GM06990 (cell line): ENCODE results near the gene NEK11.

Source experiments
- DNase-seq: peaks from one replicate; pipeline ENCODE4 v3.0.0-alpha.2; 2011; ENCODE audit not compliant: insufficient read length; ENCODE audit errors: extremely low read depth
- H3K27me3 ChIP-seq: replicated peaks from 2 replicates; pipeline ENCODE4 v1.6.0; 2011; ENCODE audit warnings: low read length; ENCODE audit not compliant: control insufficient read depth, insufficient read depth
- H3K36me3 ChIP-seq: 2 replicates; pipeline ENCODE4 v1.5.1; 2011; ENCODE audit warnings: low read length; ENCODE audit not compliant: control insufficient read depth, insufficient read depth
- H3K4me3 ChIP-seq: replicated peaks from 2 replicates; pipeline ENCODE4 v1.5.1; 2011; ENCODE audit warnings: low read depth, mild to moderate bottlenecking, control low read depth, low read length
- TF ChIP-seq, protein P1 (sequence below): IDR thresholded peaks from 2 replicates; pipeline ENCODE4 v1.5.1; 2011; ENCODE audit warnings: low read length, control low read depth, mild to moderate bottlenecking, inconsistent platforms; ENCODE audit not compliant: insufficient read depth, poor library complexity, severe bottlenecking

Gene NEK11

GRCh38 chr3:131193641-131194238 is 167.1 kb downstream of the NEK11 start:
- H3K4me3 ChIP-seq = no peak overlapping the region
- no peaks in the 10 kb centered on the region for H3K36me3 ChIP-seq
- DNase-seq = no peak
- H3K27me3 ChIP-seq = no peaks in the 10 kb centered on the region
- TF ChIP-seq, protein P1, sequence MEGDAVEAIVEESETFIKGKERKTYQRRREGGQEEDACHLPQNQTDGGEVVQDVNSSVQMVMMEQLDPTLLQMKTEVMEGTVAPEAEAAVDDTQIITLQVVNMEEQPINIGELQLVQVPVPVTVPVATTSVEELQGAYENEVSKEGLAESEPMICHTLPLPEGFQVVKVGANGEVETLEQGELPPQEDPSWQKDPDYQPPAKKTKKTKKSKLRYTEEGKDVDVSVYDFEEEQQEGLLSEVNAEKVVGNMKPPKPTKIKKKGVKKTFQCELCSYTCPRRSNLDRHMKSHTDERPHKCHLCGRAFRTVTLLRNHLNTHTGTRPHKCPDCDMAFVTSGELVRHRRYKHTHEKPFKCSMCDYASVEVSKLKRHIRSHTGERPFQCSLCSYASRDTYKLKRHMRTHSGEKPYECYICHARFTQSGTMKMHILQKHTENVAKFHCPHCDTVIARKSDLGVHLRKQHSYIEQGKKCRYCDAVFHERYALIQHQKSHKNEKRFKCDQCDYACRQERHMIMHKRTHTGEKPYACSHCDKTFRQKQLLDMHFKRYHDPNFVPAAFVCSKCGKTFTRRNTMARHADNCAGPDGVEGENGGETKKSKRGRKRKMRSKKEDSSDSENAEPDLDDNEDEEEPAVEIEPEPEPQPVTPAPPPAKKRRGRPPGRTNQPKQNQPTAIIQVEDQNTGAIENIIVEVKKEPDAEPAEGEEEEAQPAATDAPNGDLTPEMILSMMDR = peak; percentile 18

DNA sequence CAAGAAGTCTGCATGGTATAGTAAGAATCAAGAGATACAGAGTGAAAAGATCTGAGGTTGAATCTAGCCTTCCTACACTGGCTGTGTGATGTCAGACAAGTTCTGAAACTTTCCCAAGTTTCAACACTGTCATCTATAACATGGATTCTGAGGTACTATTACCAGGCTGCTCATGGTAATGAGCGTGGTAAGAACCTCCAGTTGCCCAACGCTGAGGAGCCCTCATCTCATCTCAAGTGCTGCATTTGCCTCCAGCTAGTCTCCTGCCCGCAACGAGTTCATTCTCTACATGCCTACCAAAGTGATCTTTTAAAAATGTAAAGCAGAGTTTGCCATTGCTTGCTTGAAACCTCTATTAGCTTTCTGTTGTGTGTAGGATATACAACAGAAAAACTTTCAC is 168.1 kb downstream of the NEK11 start:
- no peaks in the 10 kb centered on the region for H3K36me3 ChIP-seq

GRCh38 chr3:131200636-131201199 is 174.0 kb downstream of the NEK11 start:
- TF ChIP-seq, protein P1 = no peak
- Histone ChIP-seq H3K36me3 (no peaks in the 10 kb centered on the region), H3K4me3 (no peak overlapping the region), H3K27me3 (no peaks in the 10 kb centered on the region)
- no peak for DNase-seq

More for the DNA sequence above, 168.1 kb downstream of the NEK11 start:
- TF ChIP-seq, protein P1 = no peak
- Histone ChIP-seq H3K4me3 (no peak overlapping the region), H3K27me3 (no peaks in the 10 kb centered on the region)
- no peak for DNase-seq

- no peaks in the 10 kb centered on the region for H3K36me3 ChIP-seq
- no peak overlapping the region for H3K4me3 ChIP-seq
- TF ChIP-seq, protein P1 = no peak
- no peak for DNase-seq
- H3K27me3 ChIP-seq = no peaks in the 10 kb centered on the region; the same call in 1 of the 2 replicates
Measured at GRCh38 chr3:131216330-131216729, 189.7 kb downstream of the NEK11 start.

GRCh38 chr3:131216801-131217200 is 190.1 kb downstream of the NEK11 start:
- no peaks in the 10 kb centered on the region for H3K36me3 ChIP-seq
- H3K4me3 ChIP-seq = no peak overlapping the region
- TF ChIP-seq, protein P1 = no peak
- DNase-seq = no peak
- no peaks in the 10 kb centered on the region; the same call in 1 of the 2 replicates for H3K27me3 ChIP-seq

DNA sequence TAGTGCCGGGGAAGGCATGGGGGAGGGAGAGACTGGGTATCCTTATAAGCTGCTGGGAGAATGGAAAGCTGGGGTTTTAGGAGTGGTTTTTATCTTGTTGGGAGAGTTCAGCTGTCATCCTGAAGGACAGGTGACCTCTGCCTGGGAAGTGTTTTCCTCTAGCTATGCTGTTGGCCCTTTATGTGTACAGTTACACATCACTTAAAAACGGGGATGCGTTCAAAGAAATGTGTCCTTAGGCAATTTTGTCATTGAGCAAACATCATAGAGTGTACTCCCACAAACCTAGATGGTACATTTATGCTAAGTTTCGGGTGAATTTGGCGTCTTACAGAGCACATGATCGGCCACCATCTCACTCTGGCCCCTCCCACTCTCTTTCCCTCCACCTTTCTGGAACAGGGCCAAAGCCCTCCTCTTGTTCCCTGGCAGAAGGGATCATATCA is 190.6 kb downstream of the NEK11 start:
- TF ChIP-seq, protein P1 = no peak

More for the DNA sequence above, 190.6 kb downstream of the NEK11 start:
- DNase-seq = no peak
- Histone ChIP-seq H3K4me3 (no peak overlapping the region), H3K36me3 (no peaks in the 10 kb centered on the region), H3K27me3 (no peaks in the 10 kb centered on the region; the same call in 1 of the 2 replicates)
